Measurements from ENCODE around the gene TMPRSS6.

The TMPRSS6 gene

GRCh38 chr22:37023743-37024338 is 85.7 kb downstream of the TMPRSS6 start:
- no peak for DNase-seq

DNA sequence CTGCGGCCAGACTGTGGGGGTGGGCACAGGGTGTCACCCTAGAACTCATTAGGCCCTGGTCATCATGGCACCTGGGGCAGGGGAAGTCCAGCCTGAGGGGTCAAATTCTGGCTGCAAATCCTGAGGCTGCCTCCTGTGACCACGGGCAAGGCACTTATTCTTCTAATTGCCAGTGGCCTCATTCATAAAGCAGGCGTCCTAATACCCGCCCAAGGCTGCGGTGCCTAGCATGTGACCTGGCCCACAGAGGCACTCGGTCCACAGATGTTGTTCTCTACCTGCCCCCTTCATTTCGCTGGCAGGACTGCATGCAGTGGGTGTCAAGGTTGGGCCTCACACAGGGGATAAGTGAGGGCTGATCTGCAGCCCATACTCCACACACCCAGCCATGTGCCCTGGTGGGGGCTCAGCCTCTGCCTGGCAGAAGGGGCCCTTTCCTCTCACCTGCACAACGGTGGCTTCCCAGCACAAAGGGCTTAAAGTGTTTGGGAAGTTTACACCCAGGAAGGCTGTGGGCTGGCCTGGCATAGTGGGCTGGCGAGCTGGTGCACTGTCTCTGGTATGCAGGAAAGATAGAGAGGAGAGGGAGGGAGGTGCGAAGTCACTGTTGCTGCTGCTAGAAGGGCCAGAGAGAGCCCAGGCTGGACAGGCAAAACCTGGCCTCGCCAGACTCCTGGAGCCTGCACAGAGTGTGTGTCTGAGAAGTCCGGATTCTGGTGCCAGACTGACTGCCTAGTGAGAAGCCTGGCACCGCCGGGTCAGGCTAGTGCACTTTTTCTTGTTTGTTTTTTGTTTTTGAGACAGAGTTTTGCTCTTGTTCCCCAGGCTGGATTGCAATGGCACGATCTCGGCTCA is 86.8 kb downstream of the TMPRSS6 start:
- DNase-seq, result no peak

DNA sequence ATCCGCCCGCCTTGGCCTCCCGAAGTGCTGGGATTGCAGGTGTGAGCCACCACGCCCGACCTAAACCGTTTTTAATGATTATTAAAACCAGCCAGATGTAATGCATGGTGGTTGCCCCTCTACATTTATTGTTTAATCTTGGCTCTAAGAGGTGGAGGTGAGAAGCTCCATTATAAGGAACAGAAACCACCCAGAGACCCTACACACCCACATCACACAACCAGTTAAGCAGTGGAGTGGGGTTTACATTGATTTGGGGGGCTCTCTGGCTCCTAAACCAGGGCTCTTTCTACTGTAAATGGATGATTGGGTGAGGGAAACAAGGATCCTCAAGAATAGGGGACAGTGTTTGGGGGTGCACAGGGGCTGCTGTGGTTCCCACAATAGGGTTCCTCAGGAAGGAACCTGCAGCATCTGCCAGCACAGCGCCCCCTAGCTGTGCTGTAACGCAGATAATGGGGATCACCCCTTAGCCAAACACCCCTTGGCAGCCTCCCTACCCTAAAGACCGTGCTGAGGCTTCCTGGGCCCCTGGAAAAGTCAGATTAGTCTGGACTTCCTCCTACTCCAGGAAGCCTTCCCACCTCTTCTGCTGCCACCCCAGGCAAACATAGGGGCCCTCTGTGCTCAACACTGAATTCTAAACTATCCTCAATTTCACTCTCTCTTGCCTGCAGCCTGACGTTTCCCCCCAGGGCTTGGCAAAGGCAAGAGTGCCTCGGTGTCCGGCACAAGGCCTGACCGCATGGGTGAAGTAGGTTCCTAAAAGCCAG is 87.6 kb downstream of the TMPRSS6 start:
- DNase-seq, result peak; percentile 40

GRCh38 chr22:37021041-37021440 is 88.5 kb downstream of the TMPRSS6 start:
- no peak for DNase-seq

- no peak for DNase-seq
These were observed 89.4 kb downstream of the TMPRSS6 start for GRCh38 chr22:37020192-37020479.

- peak; percentile 62 for DNase-seq
These were observed 90.0 kb downstream of the TMPRSS6 start, which contains the start of the genes MPST and TST for GRCh38 chr22:37019309-37020191. Gene MPST, plus strand, starts transcription at chr22:37019742. Its CDS starts 95 bp downstream, at chr22:37019837. Gene TST, minus strand, starts transcription at chr22:37019447. Its CDS starts 715 bp downstream, at chr22:37018732.

GRCh38 chr22:37018815-37019308 is 90.7 kb downstream of the TMPRSS6 start:
- no peak for DNase-seq

GRCh38 chr22:37018086-37018814 is 91.3 kb downstream of the TMPRSS6 start:
- DNase-seq, result no peak

- DNase-seq, result no peak
These were observed 92.2 kb downstream of the TMPRSS6 start for GRCh38 chr22:37017356-37017755.

DNA sequence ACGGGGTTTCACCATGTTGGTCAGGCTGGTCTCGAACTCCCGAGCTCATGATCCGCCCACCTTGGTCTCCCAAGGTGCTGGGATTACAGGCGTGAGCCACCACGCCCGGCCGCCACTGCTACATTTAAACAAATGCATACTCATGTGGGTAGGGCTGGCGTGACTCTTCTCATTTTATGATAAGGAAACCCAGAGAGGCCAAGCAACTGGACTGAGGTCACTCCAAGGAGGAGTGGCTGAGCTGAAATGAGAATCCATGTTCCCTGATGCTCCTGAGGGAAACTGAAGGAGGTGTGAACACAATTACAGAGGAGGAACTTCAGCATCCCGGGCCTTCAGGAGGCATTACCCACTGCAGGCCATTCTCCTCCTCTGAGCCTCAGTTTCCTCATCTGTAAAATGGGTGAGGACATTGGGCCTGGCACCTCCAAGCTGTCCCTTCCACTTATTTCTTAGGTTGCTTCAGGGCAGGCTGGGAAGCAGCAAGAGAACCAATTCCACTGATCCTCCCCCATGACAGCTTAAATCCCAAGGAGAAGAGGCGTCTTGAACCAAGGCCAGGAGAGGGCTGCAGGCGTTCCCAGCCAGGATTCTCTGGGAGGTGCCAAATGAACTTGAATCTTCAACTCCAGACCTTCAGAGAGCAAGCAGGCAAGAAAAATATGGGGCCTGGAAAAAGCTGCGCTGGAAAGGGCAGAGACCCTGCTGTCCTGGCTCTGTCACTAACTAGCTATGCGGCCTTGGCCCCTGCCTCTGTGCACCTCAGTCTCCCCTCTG is 93.2 kb downstream of the TMPRSS6 start:
- DNase-seq, result no peak

GRCh38 chr22:37015587-37015878 is 94.0 kb downstream of the TMPRSS6 start:
- DNase-seq, result no peak
